Heart left ventricle (tissue), 16 donors: ENCODE results near the gene MAGI2. TPM values are rescaled to one million over a fixed set of nuclear protein-coding genes. Genes with fewer than 3 reads are reported as not detected.

Source experiments
- ATAC-seq, 4 donors: fragments of 200-7000 bp; cut with Tn5 transposase; one replicate each; pipeline ENCODE4 v1.9.1; 2020 to 2022; ENCODE audit warnings: moderate library complexity in 4 of 4, mild to moderate bottlenecking in 3 of 4, moderate number of reproducible peaks in 1 of 4
- DNase-seq, 5 donors: peaks; one replicate each; pipeline ENCODE4 v3.0.0-alpha.2; 2020
- H3K27ac ChIP-seq, 12 donors: fragments of 200-600 bp; sonication (generic) in 4 of 12; one replicate each; pipeline versions ENCODE4 v1.5.0 to v1.8.0; 2016 to 2022; ENCODE audit warnings: mild to moderate bottlenecking in 2 of 12
- H3K27me3 ChIP-seq, 9 donors: fragments of 200-600 bp; sonication (generic) in 2 of 9; one replicate each; pipeline versions ENCODE4 v1.5.1 to v1.8.0; 2016 to 2022; ENCODE audit warnings: mild to moderate bottlenecking in 3 of 9
- H3K36me3 ChIP-seq, 9 donors: fragments of 200-600 bp; sonication (generic) in 2 of 9; one replicate each; pipeline versions ENCODE4 v1.5.0 to v1.8.0; 2018 to 2022; ENCODE audit warnings: mild to moderate bottlenecking in 2 of 9
- H3K4me1 ChIP-seq, 12 donors: fragments of 200-600 bp; sonication (generic) in 4 of 12; one replicate each; pipeline versions ENCODE4 v1.5.0 to v1.8.0; 2016 to 2022; ENCODE audit warnings: mild to moderate bottlenecking in 3 of 12
- H3K4me3 ChIP-seq, 12 donors: fragments of 200-600 bp; sonication (generic) in 4 of 12; one replicate each; pipeline versions ENCODE4 v1.5.0 to v1.8.0; 2017 to 2022; ENCODE audit warnings: mild to moderate bottlenecking in 9 of 12, moderate library complexity in 4 of 12
- H3K9me3 ChIP-seq, 12 donors: fragments of 200-600 bp; sonication (generic) in 4 of 12; one replicate each; pipeline versions ENCODE4 v1.5.0 to v1.8.0; 2016 to 2022; ENCODE audit warnings: mild to moderate bottlenecking in 1 of 12
- CTCF ChIP-seq, 12 donors: fragments of 200-600 bp; sonication (generic) in 4 of 12; IDR thresholded peaks; one replicate each; pipeline versions ENCODE4 v1.5.0 to v1.8.0; 2018 to 2022; ENCODE audit warnings: antibody characterized with exemption in 12 of 12, mild to moderate bottlenecking in 5 of 12
- POLR2A ChIP-seq, 2 donors: fragments of 450-650 bp; IDR thresholded peaks; one replicate each; pipeline ENCODE4 v1.6.1; 2017; ENCODE audit warnings: antibody characterized with exemption in 2 of 2, mild to moderate bottlenecking in 2 of 2, moderate library complexity in 2 of 2
- WGBS, 4 donors: extraction: QIAGEN DNeasy Blood & Tissue Kit in 2 of 4; methylation state at CpG; one replicate each; pipeline versions ENCODE4 v1.1.5 to v1.1.7; 2013 to 2018; 5-methylcytosine and 5-hydroxymethylcytosine counted together
- intact Hi-C, 10 donors: fragments of 100-400 bp; cut with DNase I; formaldehyde crosslinking; loops; one replicate each; pipeline versions ENCODE4 v1.11.1 to v1.14.2; 2022
- polyA plus RNA-seq, 2 donors: library from polyadenylated mRNA; stranded (reverse); fragments of 200-250 nt; gene quantifications; one replicate each; pipeline ENCODE4 v1.2.3, GENCODE V29; 2013
- total RNA-seq, 9 donors: library from RNA; depleted of rRNA in 2 of 9; stranded (reverse); fragments of >200 nt in 2 of 9; fragmentation: NEBNext Ultra II Directional in 3 of 9; extraction: Animal tissue kit (Norgen Biotek cat#: 25700) in 3 of 9; gene quantifications; one replicate each; pipeline versions ENCODE4 v1.1.0 to v1.2.4, GENCODE V29; 2016 to 2023
- donor health status: ischemic (EF 13 %, LVEDD 7.1; RV severe dilation, severe dysfunction).
- donor health status: healthy with polysubstance abuse.
- donor health status: DM: no; HTN: yes; CAD: no.
- donor health status: DM: no; HTN: no; CAD: no.
- donor health status: ischemic (EF 25% LVEDD 6.9; RV normal size, moderate dysfunction).
- donor health status: ischemic (EF 25% LVEDD 5.7; RV mildly dilated, moderate dysfunction).
- donor health status: healthy.
- donor health status: DM: yes; HTN: yes; CAD: no.
- donor health status: ischemic (EF 35%, LVEDD 5.7; RV mildly dilated, moderate dysfunction).
- donor health status: nonischemic (EF 11% LVEDD 7.7; RV severe dilation, severe dysfunction).
- donor health status: DM: yes; HTN: yes; CAD: no.
- donor health status: PGD.
- donor health status: ischemic (EF 29% LVEDD 5.4; RV normal size, mild dysfunction).
- donor health status: nonischemic (EF 23%, LVEDD 6.1; RV moderate dilation, normal function).

Gene MAGI2
- total and polyA plus RNA-seq, 11 donors = 1.1 to 6.8 (median 3.8) TPM

- DNase-seq (no peak), ATAC-seq (no peak)
- no peak for TF ChIP-seq POLR2A (IDR thresholded peaks at IDR 0.05)
- H3K9me3 ChIP-seq = no peaks in the 10 kb centered on the region
- no peaks in the 10 kb centered on the region for H3K36me3 ChIP-seq
- H3K27me3 ChIP-seq = no peaks in the 10 kb centered on the region
- peak overlapping the region in 1 of 12 donors; percentile 11 for H3K27ac ChIP-seq
- no peak overlapping the region for H3K4me3 ChIP-seq
- peaks cover 0 to 13% (median 0%) of the 10 kb centered on the region in 12 donors for H3K4me1 ChIP-seq
- 47 to 62% (median 55%) methylated on average over 10 of the region's 10 CpGs for WGBS, 4 donors
- intact Hi-C loops = no loop called here
These were observed 1278.0 kb downstream of the MAGI2 start for GRCh38 chr7:78175330-78176100.

- intact Hi-C loops = no loop called here
- H3K27ac ChIP-seq = no peak overlapping the region
- no peaks in the 10 kb centered on the region for H3K9me3 ChIP-seq
- TF ChIP-seq POLR2A (IDR thresholded peaks at IDR 0.05) (no peak), CTCF (IDR thresholded peaks at IDR 0.05) (no peak)
- H3K36me3 ChIP-seq = no peaks in the 10 kb centered on the region
- H3K27me3 ChIP-seq = no peaks in the 10 kb centered on the region
- ATAC-seq (no peak), DNase-seq (no peak)
- H3K4me1 ChIP-seq = peaks cover 0 to 13% (median 0%) of the 10 kb centered on the region in 12 donors
- no peak overlapping the region for H3K4me3 ChIP-seq
- 54 to 84% (median 66%) methylated on average over 5 of the region's 5 CpGs for WGBS, 4 donors
These were observed 1279.8 kb downstream of the MAGI2 start for GRCh38 chr7:78173666-78174065.

- TF ChIP-seq CTCF (IDR thresholded peaks at IDR 0.05) = no peak
- no peak for TF ChIP-seq POLR2A (IDR thresholded peaks at IDR 0.05)
- Histone ChIP-seq H3K9me3 (no peaks in the 10 kb centered on the region), H3K27me3 (no peaks in the 10 kb centered on the region), H3K4me1 (peaks cover 0 to 13% (median 0%) of the 10 kb centered on the region in 12 donors), H3K27ac (peak overlapping the region in 1 of 12 donors; percentile 5), H3K4me3 (no peak overlapping the region), H3K36me3 (no peaks in the 10 kb centered on the region)
- intact Hi-C loops = no loop called here
- 55 to 75% (median 66%) methylated on average over 4 of the region's 4 CpGs for WGBS, 4 donors
- no peak for ATAC-seq
- DNase-seq = no peak
These were observed 1280.4 kb downstream of the MAGI2 start for GRCh38 chr7:78172933-78173591.

GRCh38 chr7:78172267-78172757 lies 1281.2 kb downstream of the MAGI2 start:
- DNase-seq (no peak), ATAC-seq (no peak)
- no peak for TF ChIP-seq CTCF (IDR thresholded peaks at IDR 0.05)
- TF ChIP-seq POLR2A (IDR thresholded peaks at IDR 0.05) = no peak
- no peaks in the 10 kb centered on the region for H3K36me3 ChIP-seq
- no peak overlapping the region for H3K4me3 ChIP-seq
- no peak overlapping the region for H3K27ac ChIP-seq
- no peaks in the 10 kb centered on the region for H3K27me3 ChIP-seq
- H3K4me1 ChIP-seq = peaks cover 0 to 13% (median 0%) of the 10 kb centered on the region in 12 donors
- 46 to 70% (median 58%) methylated on average over 5 of the region's 5 CpGs for WGBS, 4 donors
- intact Hi-C loops = no loop called here
- no peaks in the 10 kb centered on the region for H3K9me3 ChIP-seq
